H9 (cell line): ENCODE measurements around the gene DYNC1H1. TPM values are rescaled to one million over a fixed set of nuclear protein-coding genes. Genes with fewer than 3 reads are reported as not detected.
A peak's percentile ranks its signal among the peaks of the same experiment; 100 is the strongest.

Experiments used
- DNase-seq: peaks from one replicate; pipeline ENCODE4 v3.0.0-alpha.2; 2017
- H2AFZ ChIP-seq: one replicate; pipeline ENCODE4 v1.6.1; 2013; ENCODE audit warnings: mild to moderate bottlenecking, low read length, control low read depth, moderate library complexity
- H2AK5ac ChIP-seq: 2 replicates; pipeline ENCODE4 v1.6.1; 2013; ENCODE audit warnings: low read length, control low read depth, mixed read lengths; ENCODE audit not compliant: insufficient read length
- H2BK120ac ChIP-seq: one replicate; pipeline ENCODE4 v1.6.1; 2013; ENCODE audit warnings: low read depth, mild to moderate bottlenecking, low read length, control low read depth, inconsistent platforms; ENCODE audit not compliant: poor library complexity, severe bottlenecking
- H2BK12ac ChIP-seq: 2 replicates; pipeline ENCODE4 v1.6.1; 2013; ENCODE audit warnings: low read length, control low read depth, mixed read lengths, low read depth; ENCODE audit not compliant: insufficient read length
- H2BK15ac ChIP-seq: 2 replicates; pipeline ENCODE4 v1.6.1; 2013; ENCODE audit warnings: low read depth, low read length, control low read depth
- H2BK20ac ChIP-seq: one replicate; pipeline ENCODE4 v1.6.1; 2013; ENCODE audit warnings: low read depth, mild to moderate bottlenecking, low read length, control low read depth, inconsistent platforms; ENCODE audit not compliant: poor library complexity, severe bottlenecking
- H2BK5ac ChIP-seq: 2 replicates; pipeline ENCODE4 v1.6.1; 2013; ENCODE audit warnings: low read length, control low read depth, mixed read lengths; ENCODE audit not compliant: insufficient read length
- H3K14ac ChIP-seq: 2 replicates; pipeline ENCODE4 v1.6.1; 2013; ENCODE audit warnings: low read length, control low read depth; ENCODE audit not compliant: insufficient read depth
- H3K18ac ChIP-seq: 2 replicates; pipeline ENCODE4 v1.6.1; 2013; ENCODE audit warnings: low read depth, mild to moderate bottlenecking, mixed read lengths, low read length, control low read depth; ENCODE audit not compliant: insufficient read length
- H3K23ac ChIP-seq: 2 replicates; pipeline ENCODE4 v1.6.1; 2013; ENCODE audit warnings: low read length, control low read depth, mixed read lengths, low read depth; ENCODE audit not compliant: insufficient read length
- H3K23me2 ChIP-seq: 2 replicates; pipeline ENCODE4 v1.6.1; 2013; ENCODE audit warnings: low read depth, mild to moderate bottlenecking, mixed read lengths, low read length, control low read depth; ENCODE audit not compliant: insufficient read length, poor library complexity, severe bottlenecking
- H3K27ac ChIP-seq: 2 replicates; pipeline ENCODE4 v1.5.1; 2013; ENCODE audit warnings: low read length, control low read depth, mixed read lengths, low read depth; ENCODE audit not compliant: insufficient read length
- H3K27me3 ChIP-seq: 2 replicates; pipeline ENCODE4 v1.6.1; 2013; ENCODE audit warnings: low read length, control low read depth, inconsistent platforms; ENCODE audit not compliant: insufficient read depth
- H3K4ac ChIP-seq: 2 replicates; pipeline ENCODE4 v1.6.1; 2013; ENCODE audit warnings: low read depth, mild to moderate bottlenecking, control low read depth, inconsistent platforms, low read length, moderate library complexity
- H3K4me1 ChIP-seq: 2 replicates; pipeline ENCODE4 v1.6.1; 2013; ENCODE audit warnings: low read length, control low read depth, inconsistent platforms; ENCODE audit not compliant: insufficient read depth
- H3K4me2 ChIP-seq: 2 replicates; pipeline ENCODE4 v1.6.1; 2013; ENCODE audit warnings: low read length, control low read depth, mixed read lengths; ENCODE audit not compliant: insufficient read length, insufficient read depth
- H3K56ac ChIP-seq: 2 replicates; pipeline ENCODE4 v1.6.1; 2013; ENCODE audit warnings: low read depth, mild to moderate bottlenecking, mixed read lengths, low read length, control low read depth; ENCODE audit not compliant: insufficient read length
- H3K79me1 ChIP-seq: 2 replicates; pipeline ENCODE4 v1.6.1; 2013; ENCODE audit warnings: low read depth, mild to moderate bottlenecking, moderate library complexity, low read length, control low read depth, inconsistent platforms; ENCODE audit not compliant: insufficient read depth, poor library complexity, severe bottlenecking
- H3K79me2 ChIP-seq: 2 replicates; pipeline ENCODE4 v1.6.1; 2013; ENCODE audit warnings: low read length, control low read depth, inconsistent platforms; ENCODE audit not compliant: insufficient read depth
- H3K9ac ChIP-seq: 2 replicates; pipeline ENCODE4 v1.6.1; 2013; ENCODE audit warnings: low read length, control low read depth, mixed read lengths; ENCODE audit not compliant: insufficient read length; ENCODE audit errors: extremely low read depth
- H3K9me3 ChIP-seq: one replicate; pipeline ENCODE4 v1.6.1; 2013; ENCODE audit warnings: low read depth, low read length, inconsistent platforms; ENCODE audit not compliant: control insufficient read depth
- H3T11ph ChIP-seq: one replicate; pipeline ENCODE4 v1.6.1; 2013; ENCODE audit warnings: mild to moderate bottlenecking, low read length, control low read depth, inconsistent platforms
- H4K20me1 ChIP-seq: one replicate; pipeline ENCODE4 v1.6.1; 2013; ENCODE audit not compliant: control insufficient read depth, insufficient read length, insufficient read depth
- H4K5ac ChIP-seq: 2 replicates; pipeline ENCODE4 v1.6.1; 2013; ENCODE audit warnings: low read depth, mild to moderate bottlenecking, mixed read lengths, low read length, control low read depth; ENCODE audit not compliant: insufficient read length
- H4K8ac ChIP-seq: replicated peaks from 2 replicates; pipeline ENCODE4 v1.6.1; 2013; ENCODE audit warnings: low read length, control low read depth, mixed read lengths, low read depth; ENCODE audit not compliant: insufficient read length
- H4K91ac ChIP-seq: 2 replicates; pipeline ENCODE4 v1.6.1; 2013; ENCODE audit warnings: low read depth, mild to moderate bottlenecking, moderate library complexity, mixed read lengths, low read length, control low read depth; ENCODE audit not compliant: insufficient read length
- H3K27ac Mint-ChIP-seq, 3 experiments: 2 replicates in 2 of 3; 3 replicates in 1 of 3; pipeline ENCODE4 v1.8.0; 2020 to 2021; ENCODE audit warnings: mixed read lengths in 3 of 3, mild to moderate bottlenecking in 1 of 3, moderate library complexity in 1 of 3
- H3K27me3 Mint-ChIP-seq: 2 replicates; pipeline ENCODE4 v1.8.0; 2021; ENCODE audit warnings: low read depth, mild to moderate bottlenecking, moderate library complexity, mixed read lengths
- H3K36me3 Mint-ChIP-seq, 3 experiments: 2 replicates in 2 of 3; 3 replicates in 1 of 3; pipeline ENCODE4 v1.8.0; 2020 to 2021; ENCODE audit warnings: low read depth in 3 of 3, mixed read lengths in 3 of 3; ENCODE audit not compliant: insufficient read depth in 1 of 3
- H3K4me1 Mint-ChIP-seq, 2 experiments: 2 replicates each; pipeline ENCODE4 v1.8.0; 2020; ENCODE audit warnings: mixed read lengths in 2 of 2
- H3K4me3 Mint-ChIP-seq, 2 experiments: 2 replicates in 1 of 2; 3 replicates in 1 of 2; pipeline ENCODE4 v1.8.0; 2020 to 2021; ENCODE audit warnings: mild to moderate bottlenecking in 2 of 2, mixed read lengths in 2 of 2, moderate library complexity in 1 of 2
- H3K9me3 Mint-ChIP-seq, 2 experiments: 2 replicates in 1 of 2; 3 replicates in 1 of 2; pipeline ENCODE4 v1.8.0; 2020; ENCODE audit warnings: mild to moderate bottlenecking in 2 of 2, mixed read lengths in 2 of 2, moderate library complexity in 1 of 2
- WGBS: extraction: QIAGEN DNeasy Blood & Tissue Kit; methylation state at CpG from one replicate; pipeline ENCODE4 v1.1.7; 2013; ENCODE audit warnings: missing lambda C conversion rate, low lambda C conversion rate, mixed read lengths; ENCODE audit not compliant: insufficient read length; ENCODE audit errors: extremely low coverage; 5-methylcytosine and 5-hydroxymethylcytosine counted together
- total RNA-seq: library from RNA; stranded (reverse); gene quantifications from 2 replicates; pipeline ENCODE4 v1.2.1, GENCODE V29; 2021
- TF ChIP-seq, protein P1 (sequence below): fragments of 200-600 bp; sonication (generic); conservative IDR thresholded peaks from 3 replicates; pipeline ENCODE4 v1.8.0; 2021; ENCODE audit warnings: antibody characterized with exemption, mild to moderate bottlenecking

DYNC1H1 gene
- total RNA-seq, 1 experiment from 2014 or later: 359 TPM

DNA sequence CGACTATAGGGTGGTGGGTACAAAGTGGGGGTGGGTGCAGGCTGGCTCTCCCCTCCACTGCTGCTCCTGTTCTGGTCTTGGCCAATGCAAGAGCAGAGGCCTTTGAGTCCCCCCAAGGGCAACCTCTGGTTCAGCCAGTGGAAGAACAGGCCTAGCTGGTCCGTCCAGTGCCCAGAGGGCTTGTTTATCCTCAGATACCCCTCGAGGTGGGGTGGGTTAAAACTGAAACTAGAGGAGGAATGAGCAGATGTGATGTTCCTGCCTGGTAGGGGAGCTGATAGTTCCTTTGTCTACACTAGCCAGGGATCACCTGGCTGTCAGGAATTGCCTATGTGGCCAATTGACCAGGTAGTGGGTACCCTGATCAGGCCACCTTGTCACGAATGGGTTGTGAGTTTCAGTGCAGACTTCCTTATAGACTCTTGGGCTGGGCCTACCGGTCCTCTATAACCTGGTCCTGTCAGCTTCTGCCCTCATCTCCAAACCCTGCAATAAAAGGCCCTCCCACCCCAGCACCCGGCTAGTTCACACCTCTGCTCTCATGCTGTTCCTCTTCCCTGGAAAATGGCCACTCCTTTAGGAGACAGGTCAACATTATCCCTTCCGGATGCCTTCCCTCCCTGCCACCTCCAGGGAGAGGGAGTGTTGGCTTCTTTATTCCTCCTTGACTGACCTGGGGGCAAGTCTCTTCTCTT lies 133.2 kb downstream of the DYNC1H1 start:
- Mint-ChIP-seq H3K4me3 (no peak overlapping the region), H3K27ac (peak overlapping the region in 1 of 3 experiments; percentile 52; a peak in 1 of 7 replicates), H3K27me3 (peaks cover 4% of the 10 kb centered on the region; the same call in 1 of the 2 replicates), H3K4me1 (peaks cover 18 to 25% of the 10 kb centered on the region in 2 experiments), H3K36me3 (no peaks in the 10 kb centered on the region), H3K9me3 (no peaks in the 10 kb centered on the region)
- Histone ChIP-seq H4K8ac (no peak overlapping the region), H3K14ac (no peak overlapping the region), H3K4me2 (no peak overlapping the region), H3K4ac (no peak overlapping the region), H2BK15ac (no peak overlapping the region), H2AK5ac (no peak overlapping the region), H2BK20ac (no peak overlapping the region), H2BK12ac (no peak overlapping the region), H3K27ac (no peak overlapping the region), H2AFZ (no peak overlapping the region), H4K5ac (no peak overlapping the region), H2BK120ac (no peak overlapping the region), H3K27me3 (no peaks in the 10 kb centered on the region), H3K23ac (no peak overlapping the region), H4K20me1 (no peaks in the 10 kb centered on the region), H3K18ac (no peak overlapping the region), H3K9ac (no peak overlapping the region), H3K79me2 (no peaks in the 10 kb centered on the region), H3K9me3 (no peaks in the 10 kb centered on the region), H2BK5ac (no peak overlapping the region), H3K79me1 (no peaks in the 10 kb centered on the region), H4K91ac (no peak overlapping the region), H3K4me1 (peaks cover 3% of the 10 kb centered on the region; the same call in 1 of the 2 replicates), H3K23me2 (no peaks in the 10 kb centered on the region), H3K56ac (no peak overlapping the region), H3T11ph (no peak overlapping the region)
- peak; percentile 55 for DNase-seq
- no CpG with 5 or more reads among the region's 7 CpGs for WGBS
- TF ChIP-seq, protein P1, sequence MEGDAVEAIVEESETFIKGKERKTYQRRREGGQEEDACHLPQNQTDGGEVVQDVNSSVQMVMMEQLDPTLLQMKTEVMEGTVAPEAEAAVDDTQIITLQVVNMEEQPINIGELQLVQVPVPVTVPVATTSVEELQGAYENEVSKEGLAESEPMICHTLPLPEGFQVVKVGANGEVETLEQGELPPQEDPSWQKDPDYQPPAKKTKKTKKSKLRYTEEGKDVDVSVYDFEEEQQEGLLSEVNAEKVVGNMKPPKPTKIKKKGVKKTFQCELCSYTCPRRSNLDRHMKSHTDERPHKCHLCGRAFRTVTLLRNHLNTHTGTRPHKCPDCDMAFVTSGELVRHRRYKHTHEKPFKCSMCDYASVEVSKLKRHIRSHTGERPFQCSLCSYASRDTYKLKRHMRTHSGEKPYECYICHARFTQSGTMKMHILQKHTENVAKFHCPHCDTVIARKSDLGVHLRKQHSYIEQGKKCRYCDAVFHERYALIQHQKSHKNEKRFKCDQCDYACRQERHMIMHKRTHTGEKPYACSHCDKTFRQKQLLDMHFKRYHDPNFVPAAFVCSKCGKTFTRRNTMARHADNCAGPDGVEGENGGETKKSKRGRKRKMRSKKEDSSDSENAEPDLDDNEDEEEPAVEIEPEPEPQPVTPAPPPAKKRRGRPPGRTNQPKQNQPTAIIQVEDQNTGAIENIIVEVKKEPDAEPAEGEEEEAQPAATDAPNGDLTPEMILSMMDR: no peak
